A549 (cell line): Measurements from ENCODE around the gene SLC35B2.

ENCODE experiments used
- NFE2L2 ChIP-seq: fragments of 150-350 bp; conservative IDR thresholded peaks from 2 replicates; pipeline ENCODE4 v1.6.1; 2014; ENCODE audit warnings: low read length
- POLR2A ChIP-seq: IDR thresholded peaks from 2 replicates; pipeline ENCODE4 v1.6.1; 2012; ENCODE audit warnings: mild to moderate bottlenecking, low read length
- TF ChIP-seq, protein P1 (sequence below): fragments of >200 bp; sonication (Bioruptor Twin); formaldehyde crosslinking; IDR thresholded peaks from 3 replicates; pipeline ENCODE4 v1.5.1; 2016

DNA sequence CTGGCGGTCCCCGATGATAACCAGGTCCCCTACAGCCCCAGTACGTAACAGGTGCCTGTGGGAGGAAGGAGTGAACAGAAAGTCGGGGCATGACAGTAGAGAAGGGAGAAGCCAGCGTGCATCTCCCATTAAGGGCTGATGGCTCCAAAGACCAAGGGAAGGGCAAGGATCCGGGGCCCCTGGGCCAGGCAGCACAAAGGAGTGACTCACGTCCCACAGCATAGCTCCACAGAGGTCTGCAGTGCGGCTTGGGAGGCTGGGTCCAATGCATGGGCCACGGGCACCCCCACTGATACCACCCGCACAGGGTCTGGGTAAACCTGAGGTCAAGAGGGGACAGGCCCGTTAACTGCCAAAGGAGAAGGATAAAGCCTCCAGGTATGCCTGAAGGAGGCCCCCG is 45.5 kb upstream of the SLC35B2 start:
- TF ChIP-seq POLR2A: no peak
- TF ChIP-seq, protein P1, sequence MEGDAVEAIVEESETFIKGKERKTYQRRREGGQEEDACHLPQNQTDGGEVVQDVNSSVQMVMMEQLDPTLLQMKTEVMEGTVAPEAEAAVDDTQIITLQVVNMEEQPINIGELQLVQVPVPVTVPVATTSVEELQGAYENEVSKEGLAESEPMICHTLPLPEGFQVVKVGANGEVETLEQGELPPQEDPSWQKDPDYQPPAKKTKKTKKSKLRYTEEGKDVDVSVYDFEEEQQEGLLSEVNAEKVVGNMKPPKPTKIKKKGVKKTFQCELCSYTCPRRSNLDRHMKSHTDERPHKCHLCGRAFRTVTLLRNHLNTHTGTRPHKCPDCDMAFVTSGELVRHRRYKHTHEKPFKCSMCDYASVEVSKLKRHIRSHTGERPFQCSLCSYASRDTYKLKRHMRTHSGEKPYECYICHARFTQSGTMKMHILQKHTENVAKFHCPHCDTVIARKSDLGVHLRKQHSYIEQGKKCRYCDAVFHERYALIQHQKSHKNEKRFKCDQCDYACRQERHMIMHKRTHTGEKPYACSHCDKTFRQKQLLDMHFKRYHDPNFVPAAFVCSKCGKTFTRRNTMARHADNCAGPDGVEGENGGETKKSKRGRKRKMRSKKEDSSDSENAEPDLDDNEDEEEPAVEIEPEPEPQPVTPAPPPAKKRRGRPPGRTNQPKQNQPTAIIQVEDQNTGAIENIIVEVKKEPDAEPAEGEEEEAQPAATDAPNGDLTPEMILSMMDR: no peak
- TF ChIP-seq NFE2L2: no peak
